HepG2 (cell line): ENCODE data around the gene TPX2. TPM values are rescaled to one million over a fixed set of nuclear protein-coding genes. Genes with fewer than 3 reads are reported as not detected.

Experiments used
- ARNT2 ChIP-seq: sonication (generic); formaldehyde crosslinking; IDR thresholded peaks from 2 replicates; pipeline ENCODE4 v1.8.0; 2022; ENCODE audit warnings: mild to moderate bottlenecking, low read depth, missing genetic modification reagents, moderate library complexity
- CBX5 ChIP-seq: sonication (generic); formaldehyde crosslinking; IDR thresholded peaks from 2 replicates; pipeline ENCODE4 v1.4.0; 2020; ENCODE audit warnings: missing genetic modification reagents, borderline replicate concordance
- CREB1 ChIP-seq, 2 experiments: fragments of 450-650 bp in 1 of 2; IDR thresholded peaks; 2 replicates each; pipeline ENCODE4 v1.6.1; 2016 to 2017; ENCODE audit warnings: control low read depth in 1 of 2, mild to moderate bottlenecking in 1 of 2, missing compliant biosample characterization in 1 of 2, missing genetic modification characterization in 1 of 2
- FOXA3 ChIP-seq: IDR thresholded peaks from 2 replicates; pipeline ENCODE4 v1.6.1; 2016; ENCODE audit warnings: missing genetic modification reagents, missing compliant biosample characterization
- HNF4G ChIP-seq, 2 experiments: sonication (generic) in 1 of 2; formaldehyde crosslinking in 1 of 2; IDR thresholded peaks; 2 replicates each; pipeline versions ENCODE4 v1.4.0 to v1.6.1; 2011 to 2020; ENCODE audit warnings: borderline replicate concordance in 2 of 2, low read depth in 2 of 2, mild to moderate bottlenecking in 2 of 2, low read length in 1 of 2, missing genetic modification reagents in 1 of 2, moderate library complexity in 1 of 2
- LRRFIP1 ChIP-seq: sonication (generic); formaldehyde crosslinking; conservative IDR thresholded peaks from 2 replicates; pipeline ENCODE4 v1.4.0; 2020; ENCODE audit warnings: missing genetic modification reagents
- SMAD1 ChIP-seq: sonication (generic); formaldehyde crosslinking; IDR thresholded peaks from 2 replicates; pipeline ENCODE4 v1.4.0; 2020; ENCODE audit warnings: missing genetic modification reagents, low read depth, mild to moderate bottlenecking, borderline replicate concordance
- SP2 ChIP-seq: sonication (generic); formaldehyde crosslinking; IDR thresholded peaks from 2 replicates; pipeline ENCODE4 v1.5.1; 2020; ENCODE audit warnings: mild to moderate bottlenecking, missing genetic modification reagents
- SP5 ChIP-seq: IDR thresholded peaks from 2 replicates; pipeline ENCODE4 v1.6.1; 2016; ENCODE audit warnings: low read depth, borderline replicate concordance
- THRA ChIP-seq: sonication (generic); formaldehyde crosslinking; IDR thresholded peaks from 2 replicates; pipeline ENCODE4 v1.4.0; 2020; ENCODE audit warnings: missing genetic modification reagents, borderline replicate concordance
- TIGD3 ChIP-seq: sonication (generic); formaldehyde crosslinking; IDR thresholded peaks from 2 replicates; pipeline ENCODE4 v1.5.1; 2020; ENCODE audit warnings: mild to moderate bottlenecking, missing genetic modification reagents, borderline replicate concordance
- ZFP82 ChIP-seq: sonication (generic); formaldehyde crosslinking; IDR thresholded peaks from 2 replicates; pipeline ENCODE4 v1.5.1; 2020; ENCODE audit warnings: mild to moderate bottlenecking, missing genetic modification reagents, borderline replicate concordance
- ZNF280D ChIP-seq: sonication (generic); formaldehyde crosslinking; IDR thresholded peaks from 2 replicates; pipeline ENCODE4 v1.5.1; 2020; ENCODE audit warnings: mild to moderate bottlenecking, missing genetic modification reagents
- ZNF30 ChIP-seq: sonication (generic); formaldehyde crosslinking; IDR thresholded peaks from 2 replicates; pipeline ENCODE4 v1.5.0; 2020; ENCODE audit warnings: mild to moderate bottlenecking, missing genetic modification reagents
- ZNF503 ChIP-seq: sonication (generic); formaldehyde crosslinking; IDR thresholded peaks from 2 replicates; pipeline ENCODE4 v1.4.0; 2020; ENCODE audit warnings: missing genetic modification reagents
- ZSCAN30 ChIP-seq: sonication (generic); formaldehyde crosslinking; IDR thresholded peaks from 2 replicates; pipeline ENCODE4 v1.5.0; 2020; ENCODE audit warnings: mild to moderate bottlenecking, missing genetic modification reagents
- polyA plus RNA-seq, 8 experiments: library from polyadenylated mRNA; depleted of rRNA in 3 of 8; stranded (reverse) in 7 of 8; unstranded in 1 of 8; fragments of >200 nt; fragmentation: Illumina TruSeq in 4 of 8; extraction: Trizol in 4 of 8; gene quantifications; 2 replicates each; pipeline versions ENCODE4 v1.2.1 to v1.2.3, GENCODE V29; 2011 to 2016; ENCODE audit warnings: low read depth in 4 of 8, missing spikeins in 1 of 8, mixed read lengths in 1 of 8; ENCODE audit not compliant: insufficient read depth in 1 of 8
- total RNA-seq, 5 experiments: library from RNA; depleted of rRNA; stranded (reverse); fragments of >200 nt; fragmentation: Illumina TruSeq; extraction: Trizol; gene quantifications; 2 replicates each; pipeline ENCODE4 v1.2.3, GENCODE V29; 2016; ENCODE audit warnings: low read depth in 1 of 5

Gene TPX2
- total and polyA plus RNA-seq, 2 of the 13 experiments (the other 11 are each of a cell fraction or from before 2014, with no cell fraction given): 34.3 to 124 TPM

- TF ChIP-seq ZNF503 (CRISPR knock-in tag) (peak; percentile 90), ARNT2 (no peak), THRA (CRISPR knock-in tag) (peak; percentile 84; the same call in 1 of the 2 replicates), LRRFIP1 (CRISPR knock-in tag) (0 out of 2 replicates have a peak, but pooled peaks have one; percentile 5), SP5 (peak; percentile 48), ZNF30 (no peak), SP2 (CRISPR knock-in tag) (no peak), HNF4G (IDR thresholded peaks at IDR 0.05; ENCODE audit: borderline replicate concordance, low read depth, low read length) (no peak), HNF4G (CRISPR knock-in tag; IDR thresholded peaks at IDR 0.05; ENCODE audit: borderline replicate concordance, low read depth) (peak; percentile 37; the same call in 1 of the 2 replicates), FOXA3 (peak; percentile 97), TIGD3 (no peak), ZFP82 (CRISPR knock-in tag) (no peak), SMAD1 (CRISPR knock-in tag) (no peak), CBX5 (peak; percentile 78; the same call in 1 of the 2 replicates), ZNF280D (CRISPR knock-in tag) (no peak), CREB1 (IDR thresholded peaks at IDR 0.05) (no peak), CREB1 (CRISPR knock-in tag; IDR thresholded peaks at IDR 0.05) (peak; percentile 53; the same call in 1 of the 2 replicates), ZSCAN30 (CRISPR knock-in tag) (no peak)
Measured at GRCh38 chr20:31711179-31712111, 27.6 kb upstream of the TPX2 start (continued).
